Kidney (tissue), 14 donors: ENCODE data around the gene OBSCN. TPM values are rescaled to one million over a fixed set of nuclear protein-coding genes. Genes with fewer than 3 reads are reported as not detected.

Source experiments
- DNase-seq, 5 donors: peaks; one replicate each; pipeline ENCODE4 v3.0.0-alpha.2; 2013 to 2020
- FAIRE-seq: peaks from 2 replicates; lab custom pipeline; 2012; peaks lifted over from hg19 to GRCh38; lab: Jason Lieb, UNC
- H3K27ac ChIP-seq, 2 donors: one replicate each; pipeline ENCODE4 v1.7.0; 2013; ENCODE audit warnings: low read depth in 2 of 2, low read length in 2 of 2, inconsistent platforms in 1 of 2
- H3K27me3 ChIP-seq: one replicate; pipeline ENCODE4 v1.7.1; 2013; ENCODE audit warnings: low read length, inconsistent platforms; ENCODE audit not compliant: control insufficient read depth, insufficient read depth
- H3K36me3 ChIP-seq, 3 donors: one replicate each; pipeline versions ENCODE4 v1.7.0 to v1.7.1; 2013; ENCODE audit warnings: low read length in 3 of 3, control low read depth in 1 of 3, inconsistent platforms in 1 of 3; ENCODE audit not compliant: insufficient read depth in 3 of 3, control insufficient read depth in 2 of 3
- H3K4me1 ChIP-seq, 3 donors: one replicate each; pipeline versions ENCODE4 v1.7.0 to v1.7.1; 2013; ENCODE audit warnings: low read length in 3 of 3, inconsistent platforms in 1 of 3, low read depth in 1 of 3; ENCODE audit not compliant: control insufficient read depth in 2 of 3, insufficient read depth in 2 of 3
- H3K4me3 ChIP-seq, 3 donors: one replicate each; pipeline versions ENCODE4 v1.7.0 to v1.8.1; 2013; ENCODE audit warnings: low read length in 3 of 3, control low read depth in 1 of 3, inconsistent platforms in 1 of 3
- H3K9ac ChIP-seq, 3 donors: one replicate each; pipeline versions ENCODE4 v1.7.0 to v1.7.1; 2013; ENCODE audit warnings: low read length in 3 of 3, control low read depth in 1 of 3, inconsistent platforms in 1 of 3
- H3K9me3 ChIP-seq, 3 donors: one replicate each; pipeline versions ENCODE4 v1.7.0 to v1.7.1; 2013; ENCODE audit warnings: low read length in 3 of 3, control low read depth in 1 of 3, inconsistent platforms in 1 of 3; ENCODE audit not compliant: control insufficient read depth in 2 of 3, insufficient read depth in 1 of 3
- CTCF ChIP-seq: IDR thresholded peaks from 3 replicates; pipeline ENCODE4 v1.5.1; 2012; ENCODE audit warnings: mild to moderate bottlenecking, moderate library complexity, borderline replicate concordance; ENCODE audit not compliant: insufficient read depth; ENCODE audit errors: extremely low read depth
- intact Hi-C: fragments of 100-400 bp; cut with DNase I; formaldehyde crosslinking; loops from one replicate; pipeline ENCODE4 v1.11.1; 2022
- polyA plus RNA-seq: library from polyadenylated mRNA; stranded (reverse); fragments of 350-450 nt; fragmentation: Illumina TruSeq; extraction: RNeasy Lipid Tissue Mini Kit (QIAGEN cat#74804); gene quantifications from one replicate; pipeline ENCODE4 v1.2.3, GENCODE V29; 2014; ENCODE audit warnings: low read depth, low replicate concordance; ENCODE audit not compliant: insufficient read depth
- total RNA-seq: library from RNA; stranded (reverse); fragmentation: NEBNext Ultra II Directional; extraction: Animal tissue kit (Norgen Biotek cat#: 25700); gene quantifications from one replicate; pipeline ENCODE4 v1.2.1, GENCODE V29; 2021
- donor health status: control.
- donor health status: control.
- donor health status: control.
- donor health status: control.
- donor health status: control.
- donor health status: DM: yes; HTN: yes; CAD: no.
- donor health status: Normal renal cell carcinoma (clear cell type).

OBSCN gene
- total and polyA plus RNA-seq, 2 donors from 2014 or later = 14.5 to 30.0 TPM

- H3K27me3 ChIP-seq = no peaks in the 10 kb centered on the region
- intact Hi-C loops = no loop called here
- no peak for TF ChIP-seq CTCF
- FAIRE-seq = no peak
- H3K36me3 ChIP-seq = peaks cover 5 to 9% (median 8%) of the 10 kb centered on the region in 3 donors
- no peak overlapping the region for H3K9ac ChIP-seq
- no peak for DNase-seq
- H3K9me3 ChIP-seq = peaks cover 0 to 19% (median 4%) of the 10 kb centered on the region in 3 donors
- no peaks in the 10 kb centered on the region for H3K4me1 ChIP-seq
- H3K27ac ChIP-seq = no peak overlapping the region
- H3K4me3 ChIP-seq = no peak overlapping the region
Measured at GRCh38 chr1:228238007-228238406, 30.2 kb downstream of the OBSCN start.

- no peaks in the 10 kb centered on the region for H3K4me1 ChIP-seq
- no peak overlapping the region for H3K27ac ChIP-seq
- peaks cover 0 to 18% (median 4%) of the 10 kb centered on the region in 3 donors for H3K9me3 ChIP-seq
- no peak overlapping the region for H3K9ac ChIP-seq
- DNase-seq (no peak), FAIRE-seq (no peak)
- H3K36me3 ChIP-seq = peaks cover 5 to 11% (median 9%) of the 10 kb centered on the region in 3 donors
- H3K27me3 ChIP-seq = no peaks in the 10 kb centered on the region
- no peak overlapping the region for H3K4me3 ChIP-seq
- TF ChIP-seq CTCF = no peak
- intact Hi-C loops = no loop called here
Measured at GRCh38 chr1:228238461-228238860, 30.6 kb downstream of the OBSCN start.

GRCh38 chr1:228240411-228241240, 32.8 kb downstream of the OBSCN start:
- Histone ChIP-seq H3K4me1 (no peaks in the 10 kb centered on the region), H3K27ac (no peak overlapping the region), H3K9me3 (peaks cover 0 to 27% (median 6%) of the 10 kb centered on the region in 3 donors), H3K4me3 (no peak overlapping the region), H3K27me3 (no peaks in the 10 kb centered on the region), H3K9ac (no peak overlapping the region), H3K36me3 (peaks cover 8 to 24% (median 12%) of the 10 kb centered on the region in 3 donors)
- no peak for FAIRE-seq
- no peak for DNase-seq
- TF ChIP-seq CTCF = no peak
- intact Hi-C loops = no loop called here
